RKO (cell line): ENCODE results near the gene RABEPK.
"Not testable (repeated sequence)": the region's sequence is repeated elsewhere in the genome, so short reads cannot be mapped to it uniquely, and the experiment has no call there.

ENCODE experiments used
- DNase-seq: peaks from one replicate; pipeline ENCODE4 v3.0.0-alpha.2; 2016; ENCODE audit warnings: low spot score

RABEPK gene

DNA sequence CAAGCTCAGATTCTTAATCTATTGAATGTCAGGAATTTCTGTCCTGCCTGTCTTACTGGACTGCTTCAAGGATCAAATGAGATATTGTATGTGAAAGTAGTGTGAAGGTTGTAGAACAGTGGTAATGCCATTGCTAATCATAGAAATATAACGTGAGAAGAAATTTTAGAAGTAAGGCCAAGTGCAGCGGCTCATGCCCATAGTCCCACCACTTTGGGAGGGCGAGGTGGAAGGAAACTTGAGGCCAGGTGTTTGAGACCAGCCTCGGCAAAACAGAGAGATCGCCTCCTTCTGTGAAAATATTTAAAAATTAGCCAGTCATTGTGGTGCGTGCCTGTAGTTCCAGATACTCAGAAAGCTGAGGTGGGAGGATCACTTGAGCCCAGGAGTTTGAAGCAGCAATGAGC, 45.9 kb downstream of the RABEPK start:
- no peak for DNase-seq

DNA sequence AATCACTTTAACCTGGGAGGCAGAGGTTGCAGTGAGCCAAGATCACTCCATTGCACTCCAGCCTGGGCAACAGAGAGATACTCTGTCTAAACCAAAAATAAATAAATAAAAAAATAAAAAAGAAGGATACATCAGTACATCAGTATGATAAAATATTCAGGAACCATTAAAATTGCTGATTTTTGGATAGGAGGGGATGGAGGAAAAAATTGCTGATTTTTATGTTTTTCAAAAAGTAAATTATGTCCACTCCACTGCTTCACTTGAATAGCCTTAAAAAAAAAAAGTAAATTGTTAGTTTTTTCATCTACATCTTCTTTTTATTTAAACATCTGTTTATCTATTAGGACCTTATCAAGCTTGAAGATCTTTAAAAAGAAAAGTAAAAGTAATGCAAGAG, 53.9 kb downstream of the RABEPK start:
- DNase-seq: no peak

DNA sequence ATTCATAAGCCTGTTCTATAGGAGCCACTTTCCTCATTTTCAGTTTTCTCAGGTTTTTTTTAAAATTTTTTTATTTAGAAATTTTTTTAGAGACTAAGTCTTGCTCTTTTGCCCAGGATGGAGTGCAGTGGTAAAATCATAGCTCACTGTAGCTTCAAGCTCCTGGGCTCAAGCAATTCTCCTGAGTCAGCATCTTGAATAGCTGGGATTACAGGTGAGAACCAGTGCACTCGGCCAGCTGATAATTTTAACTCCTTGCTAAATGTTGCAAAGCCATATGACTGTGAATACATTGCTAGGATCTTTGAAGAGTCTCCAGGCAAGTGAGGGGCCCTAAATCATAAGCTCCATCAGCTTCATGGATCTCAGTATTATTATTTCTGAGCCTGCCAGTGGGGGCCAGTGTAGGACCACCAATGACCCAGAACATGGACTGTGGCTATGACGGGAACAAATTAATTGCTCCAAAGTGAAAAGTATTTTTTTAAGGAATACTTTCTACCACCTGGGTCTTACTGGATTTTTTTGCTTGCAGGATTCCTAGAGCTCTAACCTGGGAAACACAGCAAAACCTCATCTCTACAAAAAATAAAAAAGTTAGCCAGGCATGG, 55.5 kb downstream of the RABEPK start:
- peak; percentile 60 for DNase-seq

DNA sequence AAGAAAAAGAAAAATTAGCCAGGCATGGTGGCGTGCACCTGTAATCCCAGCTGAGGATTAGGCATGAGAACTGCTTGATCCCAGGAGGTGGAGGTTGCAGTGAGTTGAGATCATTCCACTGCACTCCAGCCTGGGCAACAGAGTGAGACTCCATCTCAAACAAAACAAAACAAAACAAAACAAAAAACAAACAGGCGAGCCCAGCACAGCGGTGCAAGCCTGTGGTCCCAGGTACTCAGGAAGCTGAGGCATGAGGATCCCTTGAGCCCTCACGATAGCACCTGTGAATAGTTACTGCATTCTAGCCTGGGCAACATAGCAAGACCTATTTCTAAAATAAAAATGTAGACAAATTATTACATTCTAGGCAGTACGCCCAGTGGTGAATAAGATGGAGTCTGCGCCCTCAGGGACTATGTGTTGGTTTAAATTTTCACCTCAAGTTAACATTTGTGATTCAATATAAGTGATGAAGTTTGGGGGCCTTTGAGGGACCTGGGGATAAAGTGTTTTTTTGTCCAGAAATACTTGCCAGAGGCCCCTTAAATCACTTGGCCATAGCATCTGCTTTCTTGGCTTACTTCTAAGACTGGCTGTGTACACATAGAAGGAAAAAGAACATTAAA, 57.9 kb downstream of the RABEPK start:
- DNase-seq: no peak

DNA sequence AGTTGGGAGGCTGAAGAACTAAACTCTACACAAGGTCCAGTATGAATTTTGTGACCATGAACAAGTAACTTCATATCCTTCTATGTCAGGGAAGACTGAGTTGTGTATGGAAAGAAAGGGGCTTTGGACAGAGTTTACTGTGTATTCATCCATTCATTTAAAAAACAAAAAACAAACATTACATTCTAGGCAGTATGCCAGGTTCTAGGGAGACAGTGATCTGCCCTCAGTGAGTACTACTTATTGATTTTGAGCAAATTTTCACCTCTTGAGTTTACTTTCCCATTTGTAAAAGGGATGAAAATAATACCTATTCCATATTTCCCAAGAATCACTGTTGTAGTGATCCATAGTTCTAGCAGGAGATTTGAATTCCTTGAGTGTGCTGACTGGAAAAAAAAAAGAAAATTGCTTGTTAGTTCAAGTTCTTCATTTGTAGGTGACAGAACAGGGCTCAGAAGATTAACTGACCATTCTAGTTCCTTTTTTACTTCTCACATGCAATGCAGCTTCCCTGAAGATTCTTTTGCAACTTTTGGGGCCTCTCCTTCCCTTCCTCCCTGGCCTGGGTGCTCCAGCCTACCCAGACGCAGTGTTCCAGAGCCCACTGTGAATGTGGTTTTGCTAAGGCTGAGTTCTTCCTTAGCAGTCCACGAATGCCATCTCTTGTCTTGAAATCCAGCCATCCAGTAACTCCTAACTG, 58.6 kb downstream of the RABEPK start:
- no peak for DNase-seq

DNA sequence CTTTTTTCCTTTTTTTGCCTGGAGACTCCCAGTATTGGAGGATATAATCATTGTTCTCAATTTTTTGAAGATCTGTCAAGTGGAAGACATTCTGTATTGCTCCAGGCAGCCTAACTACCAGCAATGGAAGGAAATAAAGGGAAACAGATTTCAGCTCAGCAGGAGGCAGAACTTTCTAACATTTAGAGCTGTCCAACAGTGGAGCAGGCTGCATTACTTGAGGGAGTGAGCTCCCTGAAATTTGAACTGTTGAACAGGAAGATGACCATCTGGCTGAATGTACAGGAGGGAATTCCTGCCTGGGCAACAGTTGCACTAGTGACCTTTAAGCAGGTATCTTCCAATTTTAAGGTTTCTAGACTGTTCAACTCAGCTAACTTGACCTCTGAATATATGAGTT, 60.2 kb downstream of the RABEPK start:
- peak; percentile 34 for DNase-seq

DNA sequence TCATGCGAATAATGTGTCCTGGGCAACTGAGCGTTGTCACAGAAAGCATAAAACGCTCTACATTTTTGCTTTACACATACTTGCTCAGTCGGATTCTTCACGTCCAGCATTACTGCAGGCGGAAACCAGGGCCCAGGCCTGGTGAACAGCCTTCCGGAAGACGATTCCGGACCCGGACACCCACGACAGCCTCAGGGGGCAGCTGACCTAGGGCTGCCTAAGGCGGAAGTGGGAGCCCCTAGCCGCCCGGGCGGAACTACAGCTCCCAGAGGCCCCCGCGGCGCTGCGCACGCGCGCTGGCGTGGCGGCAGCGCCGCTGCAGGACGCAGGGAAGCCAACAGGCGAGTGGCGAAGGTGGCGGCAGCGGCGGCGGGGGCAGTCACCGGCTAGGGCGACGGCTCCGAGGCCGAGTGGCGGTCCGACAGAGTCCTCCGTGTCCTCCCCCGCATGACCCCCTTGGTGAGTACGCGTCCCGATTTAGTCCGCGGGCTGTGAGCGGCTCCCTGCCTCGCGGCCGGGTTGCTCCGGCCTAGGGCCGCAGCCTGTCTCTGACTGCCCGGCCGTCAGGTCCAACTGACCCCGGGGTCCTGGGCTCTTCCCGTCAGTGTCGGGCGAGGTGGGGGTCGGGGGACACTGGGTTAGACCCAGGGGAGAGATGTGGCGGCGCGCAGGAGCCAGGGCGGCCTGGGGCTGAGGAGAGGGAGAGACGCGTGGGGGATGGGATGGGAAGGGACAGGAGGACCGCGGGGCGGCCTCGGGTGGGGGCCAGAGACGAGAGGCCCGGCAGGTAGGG, 61.4 kb downstream of the RABEPK start, which contains the start of gene GAPVD1:
TSS of gene GAPVD1 (plus strand) at position 326 of the 793 bp plus-strand sequence. CDS start 37,096 bp downstream, outside the sequence.
- peak; percentile 98 for DNase-seq

DNA sequence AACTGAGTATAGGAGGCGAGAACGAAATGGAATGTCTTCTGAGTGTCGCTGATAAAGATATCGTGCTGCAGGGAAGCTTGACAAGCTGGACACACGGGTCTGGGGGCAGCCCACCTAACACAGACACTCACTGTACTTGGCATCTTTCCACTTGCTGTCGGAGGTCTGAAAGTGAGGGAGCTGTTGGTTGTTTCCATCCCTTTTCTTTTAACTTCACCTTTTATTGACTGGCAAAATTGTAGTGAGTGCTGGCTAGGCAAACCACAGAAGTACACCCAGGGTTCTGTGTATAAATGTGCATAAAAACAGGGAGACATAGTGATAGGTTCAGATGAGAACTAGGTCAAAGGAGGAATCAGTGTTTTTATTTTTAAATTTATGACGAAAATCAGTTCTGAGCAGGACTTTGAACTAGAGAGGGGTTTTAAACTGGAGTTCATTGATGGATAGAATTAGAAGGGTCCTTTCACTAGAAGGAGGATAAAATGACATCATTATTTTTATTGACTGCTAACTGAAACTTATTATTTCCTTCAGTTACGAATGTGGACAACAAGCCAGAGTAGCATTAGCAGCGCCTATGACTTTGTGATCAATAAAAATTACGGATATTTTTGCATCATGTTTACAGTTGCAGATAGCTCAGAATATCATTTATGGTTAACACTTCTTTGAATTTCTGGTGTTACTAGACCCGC, 62.1 kb downstream of the RABEPK start:
- DNase-seq: peak; percentile 59

DNA sequence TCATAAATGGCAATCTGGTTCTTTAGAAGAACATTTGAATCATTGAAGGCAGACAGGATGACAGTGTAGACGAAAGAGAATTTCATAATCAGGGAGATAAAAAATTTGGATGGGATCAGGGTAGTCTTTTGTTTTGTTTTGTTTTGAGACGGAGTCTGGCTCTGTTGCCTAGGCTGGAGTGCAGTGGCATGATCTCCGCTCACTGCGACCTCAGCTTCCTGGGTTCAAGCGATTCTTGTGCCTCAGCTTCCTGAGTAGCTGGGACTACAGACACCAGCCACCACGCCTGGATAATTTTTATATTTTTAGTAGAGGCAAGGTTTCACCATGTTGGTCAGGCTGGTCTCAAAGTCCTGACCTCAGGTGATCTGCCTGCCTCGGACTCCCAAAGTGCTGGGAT, 63.7 kb downstream of the RABEPK start:
- not testable (repeated sequence) for DNase-seq

DNA sequence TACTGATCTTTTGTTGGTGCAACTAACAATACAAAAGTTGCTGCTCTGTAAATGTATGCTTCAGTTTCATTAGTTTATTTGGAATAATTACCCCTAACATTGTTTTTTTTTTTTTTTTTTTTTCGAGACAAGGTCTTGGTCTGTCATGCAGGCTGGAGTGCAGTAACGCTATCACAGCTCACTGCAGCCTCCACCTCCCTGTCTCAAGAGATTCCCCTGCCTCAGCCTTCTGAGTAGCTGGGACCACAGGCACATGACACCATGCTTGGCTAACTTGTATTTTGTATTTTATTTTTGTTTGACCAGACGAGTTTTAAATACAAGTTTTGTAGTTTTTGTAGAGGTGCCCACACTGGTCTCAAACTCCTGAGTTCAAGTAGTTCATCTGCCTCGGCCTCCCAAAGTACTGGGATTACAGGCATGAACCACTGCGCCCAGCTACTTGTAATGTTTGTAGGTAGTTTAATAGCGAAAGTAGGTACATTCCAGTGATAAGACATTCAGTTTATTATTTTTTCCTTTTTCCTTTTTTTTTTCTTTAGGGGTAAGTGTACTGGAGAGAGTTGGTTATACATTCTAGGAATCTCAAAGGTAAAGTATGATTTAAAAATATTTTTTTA, 68.2 kb downstream of the RABEPK start:
- no peak for DNase-seq

DNA sequence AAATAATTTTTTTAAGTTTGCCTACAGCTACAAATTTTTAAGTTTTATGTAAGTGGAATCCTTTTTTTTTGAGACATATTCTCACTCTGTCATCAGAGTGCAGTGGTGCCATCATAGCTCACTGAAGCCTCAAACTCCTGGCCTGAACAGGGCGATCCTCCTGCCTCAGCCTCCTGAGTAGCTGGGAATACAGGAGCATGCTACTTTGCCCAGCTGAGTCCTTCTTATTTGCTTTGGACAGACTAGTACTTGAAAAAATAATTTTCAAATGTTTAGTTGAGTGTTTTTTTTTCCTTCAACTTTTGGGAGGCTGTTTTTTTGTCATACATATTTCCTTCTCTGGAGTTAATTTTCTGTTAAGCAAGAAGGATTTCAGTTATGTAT, 68.7 kb downstream of the RABEPK start:
- no peak for DNase-seq

DNA sequence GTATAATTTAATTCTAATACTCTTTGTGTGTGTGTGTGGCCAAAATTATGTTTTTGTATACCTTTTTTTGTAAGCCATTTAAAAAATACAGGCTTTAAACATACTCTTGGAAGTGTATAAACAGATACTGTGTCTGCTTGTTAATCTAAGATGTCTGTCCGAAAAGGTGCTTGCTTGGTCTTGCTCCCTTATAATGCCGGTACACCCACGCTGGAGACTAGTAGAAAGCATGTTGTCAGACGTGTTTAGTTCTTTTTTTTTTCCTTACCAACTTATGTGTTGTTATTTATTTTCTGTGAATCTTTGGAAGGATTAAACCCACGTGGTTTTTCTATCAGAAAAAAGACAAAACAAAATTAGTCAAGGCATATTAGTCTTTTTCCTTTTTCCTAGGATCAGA, 70.7 kb downstream of the RABEPK start:
- DNase-seq: no peak

DNA sequence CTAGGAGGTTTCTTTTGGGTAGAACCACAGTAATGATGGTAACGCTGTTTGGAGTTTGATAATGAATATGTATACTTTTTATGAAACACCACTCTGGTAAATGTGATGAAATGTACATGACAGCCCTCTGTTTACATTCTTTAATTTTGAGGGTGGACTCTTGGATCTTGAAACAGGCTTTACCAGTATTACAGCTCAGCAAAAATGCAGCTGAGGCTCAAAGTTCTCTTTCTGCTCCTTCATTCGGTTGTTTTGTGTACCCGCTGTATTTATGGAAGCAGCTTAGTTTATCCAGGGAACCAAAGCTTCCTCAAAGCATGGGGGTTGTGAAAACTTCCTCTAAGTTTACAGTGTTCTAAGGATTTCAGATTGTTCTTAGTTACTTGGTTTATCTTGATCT, 72.4 kb downstream of the RABEPK start:
- no peak for DNase-seq

DNA sequence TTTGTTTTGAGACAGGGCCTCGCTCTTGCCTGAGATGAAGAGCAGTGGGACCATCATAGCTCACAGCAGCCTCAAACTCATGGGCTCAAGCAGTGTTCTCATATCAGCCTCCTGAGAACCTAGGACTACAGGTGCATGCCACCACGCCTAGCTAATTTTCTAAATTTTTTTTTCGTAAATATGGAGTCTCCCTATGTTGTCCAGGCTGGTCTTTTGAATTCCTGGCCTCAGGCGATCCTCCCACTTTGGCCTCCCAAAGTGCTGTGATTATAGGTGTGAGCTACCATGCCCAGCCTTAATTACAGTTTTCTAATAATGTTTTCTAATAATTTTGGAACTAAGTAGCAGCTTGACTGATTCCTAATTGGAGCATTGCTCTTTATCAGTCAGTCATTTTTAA, 76.4 kb downstream of the RABEPK start:
- no peak for DNase-seq

DNA sequence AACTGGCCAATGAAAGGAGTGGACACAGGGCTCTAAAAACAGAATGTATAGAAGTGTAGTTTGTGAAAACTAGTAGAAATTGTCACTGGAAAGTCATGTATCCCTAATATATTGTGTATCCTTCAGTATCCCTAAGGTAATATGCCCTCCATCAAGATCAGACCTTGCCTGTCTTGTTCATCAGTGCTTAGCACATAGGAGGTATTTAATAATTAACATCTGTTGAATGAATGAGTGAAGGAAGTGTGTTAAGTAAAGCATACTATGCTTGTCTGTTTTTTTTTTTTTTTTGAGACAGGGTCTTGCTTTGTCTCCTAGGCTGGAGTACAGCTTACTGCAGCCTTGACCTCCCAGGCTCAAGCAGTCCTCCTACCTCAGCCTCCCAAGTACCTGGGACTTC, 77.1 kb downstream of the RABEPK start:
- no peak for DNase-seq

DNA sequence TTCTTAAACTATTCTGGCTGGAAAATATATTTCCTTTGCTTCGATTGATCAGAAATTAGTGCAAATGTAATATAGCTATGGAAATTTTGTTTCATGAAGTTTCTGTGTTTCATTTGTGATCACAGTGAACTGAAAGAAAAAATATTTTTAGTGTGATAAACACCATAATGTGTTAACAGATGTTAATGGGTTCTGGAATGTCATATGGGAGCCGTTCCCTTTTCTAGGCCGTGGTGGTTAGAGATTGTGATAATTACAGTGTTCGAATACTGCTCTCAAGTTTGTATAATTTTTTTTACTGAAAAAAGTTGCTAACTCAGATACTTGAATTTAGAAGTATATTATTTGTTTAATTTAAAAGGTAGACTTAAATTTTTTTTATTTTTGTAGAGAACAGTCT, 80.6 kb downstream of the RABEPK start:
- no peak for DNase-seq
